SH-SY5Y (cell line): ENCODE measurements around the gene TENM4.

Source experiments
- GATA2 ChIP-seq: IDR thresholded peaks from 2 replicates; pipeline ENCODE4 v1.6.1; 2011; ENCODE audit warnings: mild to moderate bottlenecking, low read depth, low read length
- GATA3 ChIP-seq: IDR thresholded peaks from 2 replicates; pipeline ENCODE4 v1.6.1; 2011; ENCODE audit warnings: low read depth, mild to moderate bottlenecking, low read length, moderate library complexity

DNA sequence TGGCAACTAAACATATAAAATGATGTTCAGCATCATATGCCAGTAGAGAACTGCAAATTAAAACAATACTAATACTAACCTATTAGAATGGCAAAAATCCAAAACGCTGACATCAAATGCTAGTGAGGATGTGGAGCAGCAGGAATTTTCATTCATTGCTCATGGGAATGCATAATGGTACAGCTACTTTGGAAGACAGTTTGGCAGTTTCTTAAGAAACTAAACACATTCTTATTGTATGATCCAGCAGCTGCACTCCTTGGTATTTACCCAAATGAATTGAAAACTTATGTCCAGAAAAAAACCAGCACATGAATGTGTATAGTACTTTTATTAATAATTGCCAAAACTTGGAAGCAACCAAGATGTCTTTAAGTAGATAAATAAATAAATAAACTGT lies 258.0 kb downstream of the TENM4 start:
- TF ChIP-seq GATA2 (no peak), GATA3 (no peak)
